GM23248 (cell line): Measurements from ENCODE around the gene STAT1.

ENCODE experiments used
- EZH2 ChIP-seq: fragments of 200-600 bp; sonication (generic); IDR thresholded peaks from 2 replicates; pipeline ENCODE4 v1.6.1; 2018; ENCODE audit warnings: antibody characterized with exemption, mild to moderate bottlenecking; ENCODE audit not compliant: insufficient read depth, poor library complexity, severe bottlenecking
- EZH2phosphoT487 ChIP-seq: fragments of 200-600 bp; sonication (generic); IDR thresholded peaks from 2 replicates; pipeline ENCODE4 v1.6.1; 2018; ENCODE audit warnings: antibody characterized with exemption, moderate library complexity, mild to moderate bottlenecking, low read depth; ENCODE audit not compliant: insufficient read depth

GRCh38 chr2:191001624-191002023 is 12.3 kb downstream of the STAT1 start:
- no peak for TF ChIP-seq EZH2
- no peak for TF ChIP-seq EZH2phosphoT487
